ENCODE data around the gene SLC7A7.
"Not testable (repeated sequence)": the region's sequence is repeated elsewhere in the genome, so short reads cannot be mapped to it uniquely, and the experiment has no call there.

Gene SLC7A7

DNA sequence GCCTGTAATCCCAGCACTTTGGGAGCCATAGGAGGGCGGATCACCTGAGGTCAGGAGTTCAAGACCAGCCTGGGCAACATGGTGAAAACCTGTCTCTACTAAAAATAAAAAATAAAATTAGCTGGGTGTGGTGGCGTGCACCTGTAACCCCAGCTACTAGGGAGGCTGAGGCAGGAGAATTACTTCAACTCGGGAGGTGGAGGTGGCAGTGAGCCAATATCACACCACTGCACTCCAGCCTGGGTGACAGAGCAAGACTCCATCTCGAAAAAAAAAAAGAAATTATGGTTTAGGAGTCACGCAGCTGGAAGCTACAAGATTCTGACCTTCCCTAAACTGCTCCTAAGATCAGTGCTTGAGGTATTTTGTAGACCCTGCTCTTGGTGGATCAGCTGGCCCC is 21.7 kb downstream of the SLC7A7 start:
- not testable (repeated sequence) for H3K4me3 ChIP-seq (ENCODE audit: low read length); H3K27me3 ChIP-seq (ENCODE audit: control insufficient read depth, insufficient read depth, low read length); H3K9ac ChIP-seq (ENCODE audit: low read length); H3K4me1 ChIP-seq (ENCODE audit: control insufficient read depth, insufficient read depth, low read length); H3K36me3 ChIP-seq (ENCODE audit: control insufficient read depth, insufficient read depth, low read length); H3K9me3 ChIP-seq (ENCODE audit: control insufficient read depth, low read length)

DNA sequence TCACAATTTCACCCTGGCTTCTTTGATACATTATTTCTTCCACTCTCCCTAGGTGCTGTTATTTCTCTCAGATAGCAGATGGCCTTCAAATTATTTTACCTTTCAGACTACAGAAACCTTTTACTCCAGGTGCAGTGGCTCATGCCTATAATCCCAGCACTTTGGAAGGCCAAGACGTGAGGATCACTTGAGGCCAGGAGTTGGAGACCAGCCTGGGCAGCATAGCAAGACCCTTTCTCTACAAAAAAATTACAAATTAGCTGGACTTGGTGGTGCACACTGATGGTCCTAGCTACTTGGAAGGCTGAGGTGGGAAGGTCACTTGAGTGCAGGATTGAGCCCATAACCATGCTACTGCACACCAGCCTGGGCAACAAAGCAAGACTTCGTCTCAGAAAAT is 23.1 kb downstream of the SLC7A7 start:
- no peaks in the 10 kb centered on the region for H3K27me3 ChIP-seq (ENCODE audit: control insufficient read depth, insufficient read depth, low read length)
- no peak overlapping the region for H3K9ac ChIP-seq (ENCODE audit: low read length)
- no peak overlapping the region for H3K4me3 ChIP-seq (ENCODE audit: low read length)
- H3K36me3 ChIP-seq (ENCODE audit: control insufficient read depth, insufficient read depth, low read length), result no peaks in the 10 kb centered on the region
- no peaks in the 10 kb centered on the region for H3K4me1 ChIP-seq (ENCODE audit: control insufficient read depth, insufficient read depth, low read length)
- H3K9me3 ChIP-seq (ENCODE audit: control insufficient read depth, low read length), result no peaks in the 10 kb centered on the region

DNA sequence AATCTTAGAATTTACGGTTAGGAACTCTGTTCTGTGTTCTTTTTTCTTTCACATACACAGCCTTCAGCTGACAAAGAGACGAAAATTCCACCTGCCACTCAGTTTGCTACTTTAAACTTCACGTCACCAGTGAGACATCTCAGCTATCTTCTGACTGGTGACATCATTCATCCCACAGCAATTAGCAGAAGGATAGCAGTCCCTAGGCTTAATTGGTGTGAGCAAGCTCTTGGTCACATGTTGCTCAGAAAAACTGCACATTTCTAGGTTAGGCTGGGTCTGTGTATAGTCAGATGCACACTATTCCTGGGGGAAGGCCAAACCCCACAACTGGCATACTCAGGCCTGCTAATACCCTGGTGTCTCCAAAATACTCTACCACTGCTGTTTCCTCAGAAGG is 23.9 kb downstream of the SLC7A7 start:
- Histone ChIP-seq H3K36me3 (ENCODE audit: control insufficient read depth, insufficient read depth, low read length) (no peaks in the 10 kb centered on the region), H3K27me3 (ENCODE audit: control insufficient read depth, insufficient read depth, low read length) (no peaks in the 10 kb centered on the region), H3K9ac (ENCODE audit: low read length) (no peak overlapping the region), H3K4me1 (ENCODE audit: control insufficient read depth, insufficient read depth, low read length) (no peaks in the 10 kb centered on the region), H3K9me3 (ENCODE audit: control insufficient read depth, low read length) (no peaks in the 10 kb centered on the region), H3K4me3 (ENCODE audit: low read length) (no peak overlapping the region)

DNA sequence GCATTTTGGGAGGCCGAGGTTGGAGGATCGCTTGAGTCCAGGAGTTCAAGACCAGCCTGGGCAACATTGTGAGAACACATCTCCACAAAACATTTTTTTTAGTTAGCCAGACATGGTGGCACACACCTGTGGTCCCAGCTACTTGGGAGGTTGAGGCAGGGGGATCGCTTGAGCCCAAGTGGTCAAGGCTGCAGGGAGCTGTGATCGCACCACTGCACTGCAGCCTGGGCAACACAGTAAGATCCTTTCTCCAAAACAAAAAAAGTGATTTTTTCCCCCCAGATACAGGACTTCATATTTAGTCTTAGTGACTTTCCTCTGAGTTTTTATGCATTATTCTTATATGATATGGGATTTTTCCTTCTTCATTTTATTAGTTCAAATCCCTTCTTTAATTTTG is 28.6 kb downstream of the SLC7A7 start:
- Histone ChIP-seq H3K9me3 (ENCODE audit: control insufficient read depth, low read length) (no peaks in the 10 kb centered on the region), H3K4me3 (ENCODE audit: low read length) (no peak overlapping the region), H3K9ac (ENCODE audit: low read length) (no peak overlapping the region), H3K4me1 (ENCODE audit: control insufficient read depth, insufficient read depth, low read length) (peaks cover 1% of the 10 kb centered on the region), H3K27me3 (ENCODE audit: control insufficient read depth, insufficient read depth, low read length) (no peaks in the 10 kb centered on the region), H3K36me3 (ENCODE audit: control insufficient read depth, insufficient read depth, low read length) (no peaks in the 10 kb centered on the region)

DNA sequence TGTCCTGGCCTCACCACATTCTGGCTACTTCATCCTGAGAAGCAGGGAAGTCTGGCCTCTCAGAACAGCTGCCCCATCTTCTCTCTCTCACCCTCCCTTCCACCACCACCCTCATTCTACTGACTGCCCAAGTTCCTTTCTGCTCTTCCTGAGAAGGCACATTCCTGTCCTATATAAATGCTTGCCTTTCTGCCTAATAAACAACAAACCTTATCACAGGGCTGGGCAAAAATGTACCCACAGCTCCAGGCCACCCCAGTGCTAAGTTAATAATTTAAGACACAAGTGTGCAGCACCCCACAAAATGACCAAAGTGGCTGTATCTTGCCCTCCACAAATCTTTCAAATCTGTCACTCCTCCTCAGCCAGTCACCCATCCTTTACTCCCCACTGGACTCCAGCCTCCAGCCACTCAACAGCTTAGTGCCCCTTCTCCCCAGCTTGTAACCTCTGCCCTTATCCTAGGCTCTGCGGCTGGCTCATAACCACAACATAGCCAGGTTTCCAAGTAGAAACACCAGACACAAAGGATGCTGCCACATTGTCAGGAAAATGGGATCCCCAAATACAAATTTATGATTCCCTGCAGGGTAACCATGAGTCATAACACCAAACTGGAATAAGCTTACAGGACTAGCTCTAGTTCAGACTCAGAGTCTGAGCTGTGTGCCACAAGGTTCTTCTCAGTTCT is 33.8 kb downstream of the SLC7A7 start:
- H3K9ac ChIP-seq (ENCODE audit: low read length), result no peak overlapping the region
- H3K4me3 ChIP-seq (ENCODE audit: low read length), result no peak overlapping the region
- peaks cover 10% of the 10 kb centered on the region for H3K4me1 ChIP-seq (ENCODE audit: control insufficient read depth, insufficient read depth, low read length)
- H3K36me3 ChIP-seq (ENCODE audit: control insufficient read depth, insufficient read depth, low read length), result no peaks in the 10 kb centered on the region
- no peaks in the 10 kb centered on the region for H3K27me3 ChIP-seq (ENCODE audit: control insufficient read depth, insufficient read depth, low read length)
- H3K9me3 ChIP-seq (ENCODE audit: control insufficient read depth, low read length), result no peaks in the 10 kb centered on the region

GRCh38 chr14:22780941-22781300 is 34.3 kb downstream of the SLC7A7 start:
- Histone ChIP-seq H3K36me3 (ENCODE audit: control insufficient read depth, insufficient read depth, low read length) (no peaks in the 10 kb centered on the region), H3K9ac (ENCODE audit: low read length) (no peak overlapping the region), H3K9me3 (ENCODE audit: control insufficient read depth, low read length) (no peaks in the 10 kb centered on the region), H3K4me3 (ENCODE audit: low read length) (no peak overlapping the region), H3K27me3 (ENCODE audit: control insufficient read depth, insufficient read depth, low read length) (no peaks in the 10 kb centered on the region), H3K4me1 (ENCODE audit: control insufficient read depth, insufficient read depth, low read length) (peaks cover 10% of the 10 kb centered on the region)

DNA sequence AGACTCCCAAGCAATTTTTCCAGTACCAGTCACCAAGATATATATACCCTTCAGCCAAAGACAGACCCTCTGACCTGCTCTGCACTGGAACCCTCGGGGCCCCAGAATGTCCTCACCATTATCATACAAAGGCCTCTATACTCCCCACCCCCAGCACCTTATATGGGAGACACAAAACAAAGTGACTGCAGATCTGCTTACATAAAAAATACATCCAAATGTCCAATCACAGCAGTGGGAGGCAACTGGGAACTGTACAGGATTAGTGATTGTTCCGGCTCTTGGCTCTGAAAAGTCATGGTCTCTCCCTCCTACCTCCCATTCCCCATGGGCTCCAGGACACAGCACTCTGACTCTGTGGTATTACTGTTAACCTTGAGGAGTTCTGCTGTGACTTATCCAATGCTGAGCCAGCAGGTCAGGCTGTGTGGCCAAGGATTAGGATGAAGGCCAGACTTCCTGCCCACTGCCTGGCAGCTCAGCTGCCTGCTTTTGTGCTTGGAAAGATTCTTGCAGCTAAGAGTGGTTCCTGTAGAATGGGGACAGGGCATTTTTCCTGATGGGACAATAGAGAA is 35.0 kb downstream of the SLC7A7 start:
- no peak overlapping the region for H3K9ac ChIP-seq (ENCODE audit: low read length)
- H3K4me3 ChIP-seq (ENCODE audit: low read length), result no peak overlapping the region
- H3K4me1 ChIP-seq (ENCODE audit: control insufficient read depth, insufficient read depth, low read length), result peaks cover 10% of the 10 kb centered on the region
- H3K36me3 ChIP-seq (ENCODE audit: control insufficient read depth, insufficient read depth, low read length), result no peaks in the 10 kb centered on the region
- no peaks in the 10 kb centered on the region for H3K9me3 ChIP-seq (ENCODE audit: control insufficient read depth, low read length)
- H3K27me3 ChIP-seq (ENCODE audit: control insufficient read depth, insufficient read depth, low read length), result no peaks in the 10 kb centered on the region

GRCh38 chr14:22778084-22778483 is 37.2 kb downstream of the SLC7A7 start:
- Histone ChIP-seq H3K9ac (ENCODE audit: low read length) (no peak overlapping the region), H3K36me3 (ENCODE audit: control insufficient read depth, insufficient read depth, low read length) (no peaks in the 10 kb centered on the region), H3K4me1 (ENCODE audit: control insufficient read depth, insufficient read depth, low read length) (peaks cover 10% of the 10 kb centered on the region), H3K27me3 (ENCODE audit: control insufficient read depth, insufficient read depth, low read length) (no peaks in the 10 kb centered on the region), H3K9me3 (ENCODE audit: control insufficient read depth, low read length) (no peaks in the 10 kb centered on the region), H3K4me3 (ENCODE audit: low read length) (no peak overlapping the region)

- H3K9ac ChIP-seq (ENCODE audit: low read length); H3K9me3 ChIP-seq (ENCODE audit: control insufficient read depth, low read length); H3K36me3 ChIP-seq (ENCODE audit: control insufficient read depth, insufficient read depth, low read length); H3K27me3 ChIP-seq (ENCODE audit: control insufficient read depth, insufficient read depth, low read length); H3K4me3 ChIP-seq (ENCODE audit: low read length): not testable (repeated sequence)
- H3K4me1 ChIP-seq (ENCODE audit: control insufficient read depth, insufficient read depth, low read length), result peaks cover 10% of the 10 kb centered on the region
Observed at GRCh38 chr14:22776849-22777248, 38.4 kb downstream of the SLC7A7 start.

DNA sequence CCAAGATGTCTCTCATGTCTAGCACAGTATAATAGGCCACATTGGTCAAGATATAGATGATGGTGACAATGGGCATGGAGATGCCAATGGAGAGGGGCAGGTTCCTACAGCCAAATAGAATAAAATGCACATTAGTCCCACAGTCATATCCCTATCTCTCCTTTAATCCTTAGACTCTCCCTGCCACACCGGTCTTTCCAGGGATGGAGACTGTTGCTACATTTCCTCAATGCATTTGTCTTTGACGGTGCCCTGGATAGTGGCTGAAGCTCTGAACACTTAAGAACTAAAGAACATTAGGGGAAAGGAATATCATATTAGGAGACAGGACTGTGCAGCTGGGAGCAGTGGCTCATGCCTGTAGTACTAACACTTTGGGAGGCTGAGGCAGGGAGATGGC is 39.0 kb downstream of the SLC7A7 start:
- Histone ChIP-seq H3K36me3 (ENCODE audit: control insufficient read depth, insufficient read depth, low read length) (peaks cover 3% of the 10 kb centered on the region), H3K9ac (ENCODE audit: low read length) (no peak overlapping the region), H3K9me3 (ENCODE audit: control insufficient read depth, low read length) (no peaks in the 10 kb centered on the region), H3K4me1 (ENCODE audit: control insufficient read depth, insufficient read depth, low read length) (peaks cover 4% of the 10 kb centered on the region), H3K4me3 (ENCODE audit: low read length) (no peak overlapping the region), H3K27me3 (ENCODE audit: control insufficient read depth, insufficient read depth, low read length) (no peaks in the 10 kb centered on the region)

GRCh38 chr14:22774011-22774706 is 41.1 kb downstream of the SLC7A7 start:
- H3K36me3 ChIP-seq (ENCODE audit: control insufficient read depth, insufficient read depth, low read length), result peaks cover 15% of the 10 kb centered on the region
- H3K4me1 ChIP-seq (ENCODE audit: control insufficient read depth, insufficient read depth, low read length), result no peaks in the 10 kb centered on the region
- no peak overlapping the region for H3K4me3 ChIP-seq (ENCODE audit: low read length)
- H3K9me3 ChIP-seq (ENCODE audit: control insufficient read depth, low read length), result no peaks in the 10 kb centered on the region
- H3K27me3 ChIP-seq (ENCODE audit: control insufficient read depth, insufficient read depth, low read length), result no peaks in the 10 kb centered on the region
- no peak overlapping the region for H3K9ac ChIP-seq (ENCODE audit: low read length)

GRCh38 chr14:22773162-22774010 is 41.8 kb downstream of the SLC7A7 start:
- Histone ChIP-seq H3K4me3 (ENCODE audit: low read length) (no peak overlapping the region), H3K36me3 (ENCODE audit: control insufficient read depth, insufficient read depth, low read length) (peaks cover 15% of the 10 kb centered on the region), H3K4me1 (ENCODE audit: control insufficient read depth, insufficient read depth, low read length) (no peaks in the 10 kb centered on the region), H3K27me3 (ENCODE audit: control insufficient read depth, insufficient read depth, low read length) (no peaks in the 10 kb centered on the region), H3K9me3 (ENCODE audit: control insufficient read depth, low read length) (no peaks in the 10 kb centered on the region), H3K9ac (ENCODE audit: low read length) (no peak overlapping the region)

Data from mucosa of stomach (tissue), 1 donor.